KOPT-K1 (cell line): ENCODE measurements around the gene RELB.

Source experiments
- H3K27ac ChIP-seq: fragments of 200-600 bp; sonication (generic); 2 replicates; pipeline ENCODE4 v1.5.1; 2016; ENCODE audit warnings: antibody characterized with exemption, mild to moderate bottlenecking, low read depth, low read length; ENCODE audit not compliant: poor library complexity, severe bottlenecking
- H3K36me3 ChIP-seq: fragments of 200-600 bp; sonication (generic); 2 replicates; pipeline ENCODE4 v1.5.1; 2017; ENCODE audit warnings: antibody characterized with exemption, mild to moderate bottlenecking, low read length, moderate library complexity; ENCODE audit not compliant: insufficient read depth
- H3K9me3 ChIP-seq: fragments of 200-600 bp; sonication (generic); 2 replicates; pipeline ENCODE4 v1.5.1; 2017; ENCODE audit warnings: antibody characterized with exemption, low read length, mild to moderate bottlenecking; ENCODE audit not compliant: insufficient read depth, poor library complexity, severe bottlenecking

Gene RELB

DNA sequence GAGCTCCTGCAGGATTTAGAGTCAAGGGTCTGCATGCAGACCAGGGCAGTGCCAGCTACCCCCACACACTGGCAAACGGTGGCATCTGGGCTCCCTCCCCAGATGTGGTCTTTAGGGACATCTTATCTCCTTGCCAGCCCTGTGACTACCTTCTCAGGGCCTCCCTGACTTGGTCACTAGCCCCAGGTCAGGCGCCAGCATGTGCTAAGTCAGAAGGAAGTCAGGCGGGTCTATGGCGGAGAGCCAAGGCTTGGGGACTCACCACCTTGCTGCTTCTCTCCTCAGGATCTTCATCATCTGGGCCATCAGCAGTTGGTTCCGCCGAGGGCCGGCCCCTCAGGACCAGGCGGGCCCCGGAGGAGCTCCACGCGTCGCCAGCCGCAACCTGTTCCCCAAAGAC lies 28.5 kb upstream of the RELB start:
- Histone ChIP-seq H3K9me3 (no peaks in the 10 kb centered on the region), H3K36me3 (peaks cover 77% of the 10 kb centered on the region), H3K27ac (no peak overlapping the region)

- Histone ChIP-seq H3K27ac (no peak overlapping the region), H3K36me3 (peaks cover 76% of the 10 kb centered on the region), H3K9me3 (no peaks in the 10 kb centered on the region)
Observed at GRCh38 chr19:44973982-44974735, 27.1 kb upstream of the RELB start.

GRCh38 chr19:44974857-44975256 lies 26.4 kb upstream of the RELB start:
- no peaks in the 10 kb centered on the region for H3K9me3 ChIP-seq
- H3K27ac ChIP-seq, result no peak overlapping the region
- peaks cover 76% of the 10 kb centered on the region for H3K36me3 ChIP-seq

GRCh38 chr19:44975444-44975843 lies 25.8 kb upstream of the RELB start:
- Histone ChIP-seq H3K27ac (no peak overlapping the region), H3K36me3 (peaks cover 75% of the 10 kb centered on the region), H3K9me3 (no peaks in the 10 kb centered on the region)

- Histone ChIP-seq H3K36me3 (peaks cover 84% of the 10 kb centered on the region), H3K9me3 (no peaks in the 10 kb centered on the region), H3K27ac (no peak overlapping the region)
Observed at GRCh38 chr19:44984005-44984404, 17.3 kb upstream of the RELB start.

DNA sequence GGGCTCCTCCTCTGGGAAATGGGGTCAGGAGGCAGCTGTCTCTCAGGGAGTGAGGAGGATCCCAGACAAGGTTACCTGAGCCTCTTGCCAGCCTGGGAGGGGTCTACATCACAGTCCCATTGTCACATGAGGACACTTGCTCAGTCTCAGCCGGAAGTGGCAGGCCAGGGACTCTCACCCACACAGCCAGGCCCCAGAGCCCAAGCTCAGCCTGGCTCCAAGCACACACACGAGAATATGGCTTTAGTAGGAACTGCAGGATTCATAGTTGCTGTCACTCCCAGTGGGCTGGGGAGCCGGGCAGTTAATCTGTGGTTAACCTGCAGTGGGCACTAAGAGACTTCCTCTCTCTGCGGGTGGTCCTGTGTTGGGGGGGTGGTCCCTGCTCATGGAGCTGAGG lies 15.8 kb upstream of the RELB start:
- no peak overlapping the region for H3K27ac ChIP-seq
- peaks cover 83% of the 10 kb centered on the region for H3K36me3 ChIP-seq

DNA sequence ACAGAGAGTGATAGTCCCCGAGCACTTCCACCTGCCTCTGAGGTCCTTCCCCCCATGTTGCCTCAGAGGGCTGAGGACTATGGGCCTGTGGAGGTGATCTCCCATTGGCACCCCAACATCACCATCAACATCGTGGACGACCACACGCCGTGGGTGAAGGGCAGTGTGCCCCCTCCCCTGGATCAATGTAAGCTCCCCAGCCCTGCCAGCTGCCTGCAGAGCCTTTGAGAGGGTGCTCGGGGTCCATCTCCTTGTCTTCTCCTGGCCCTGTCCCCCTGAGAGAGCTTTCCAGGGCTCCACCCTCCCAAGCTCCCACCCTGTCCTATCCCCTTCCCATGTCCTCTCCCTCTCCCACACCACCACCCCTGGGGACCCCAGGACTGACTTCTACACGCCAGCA lies 14.9 kb upstream of the RELB start:
- Histone ChIP-seq H3K36me3 (peaks cover 93% of the 10 kb centered on the region), H3K27ac (no peak overlapping the region), H3K9me3 (no peaks in the 10 kb centered on the region)

More for the DNA sequence above, 15.8 kb upstream of the RELB start:
- no peaks in the 10 kb centered on the region for H3K9me3 ChIP-seq

DNA sequence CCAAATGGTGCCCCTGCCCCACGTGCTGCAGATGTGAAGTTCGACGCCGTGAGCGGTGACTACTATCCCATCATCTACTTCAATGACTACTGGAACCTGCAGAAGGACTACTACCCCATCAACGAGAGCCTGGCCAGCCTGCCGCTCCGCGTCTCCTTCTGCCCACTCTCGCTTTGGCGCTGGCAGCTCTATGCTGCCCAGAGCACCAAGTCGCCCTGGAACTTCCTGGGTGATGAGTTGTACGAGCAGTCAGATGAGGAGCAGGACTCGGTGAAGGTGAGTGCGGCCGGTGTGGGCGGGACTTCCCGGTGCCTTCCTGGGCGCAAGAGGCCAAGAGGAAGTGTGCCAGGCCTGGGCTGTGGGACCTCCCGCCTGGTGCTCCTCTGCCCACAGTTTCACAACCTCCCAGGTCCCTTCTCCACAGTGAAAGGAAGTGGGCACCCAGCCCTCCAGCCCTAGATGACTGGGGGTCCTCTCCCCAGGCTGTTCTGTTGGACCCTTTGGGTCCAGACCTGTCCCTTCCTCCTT lies 14.1 kb upstream of the RELB start:
- Histone ChIP-seq H3K9me3 (no peaks in the 10 kb centered on the region), H3K36me3 (peaks cover 93% of the 10 kb centered on the region), H3K27ac (no peak overlapping the region)

DNA sequence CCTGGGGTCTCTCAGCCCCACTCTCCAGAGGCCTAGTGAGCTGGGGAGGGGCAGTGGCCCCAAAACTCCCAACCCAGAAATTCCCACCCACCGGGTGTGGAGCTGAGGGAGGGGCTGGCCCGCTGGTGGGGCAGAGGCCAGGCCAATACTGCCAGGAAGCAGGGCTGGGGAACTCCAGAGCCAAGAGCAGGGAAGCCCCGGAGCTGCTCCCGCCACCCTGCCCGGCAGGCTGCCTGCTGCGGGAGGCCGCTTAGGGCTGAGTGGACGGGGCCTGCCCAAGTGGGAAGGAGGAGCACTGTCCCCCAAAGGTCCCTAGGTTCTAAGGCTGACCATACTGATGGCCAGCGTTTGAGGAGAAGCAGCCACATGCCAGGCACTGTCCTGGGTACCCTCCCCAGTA lies 13.0 kb upstream of the RELB start:
- Histone ChIP-seq H3K36me3 (peaks cover 92% of the 10 kb centered on the region), H3K27ac (no peak overlapping the region), H3K9me3 (no peaks in the 10 kb centered on the region)

DNA sequence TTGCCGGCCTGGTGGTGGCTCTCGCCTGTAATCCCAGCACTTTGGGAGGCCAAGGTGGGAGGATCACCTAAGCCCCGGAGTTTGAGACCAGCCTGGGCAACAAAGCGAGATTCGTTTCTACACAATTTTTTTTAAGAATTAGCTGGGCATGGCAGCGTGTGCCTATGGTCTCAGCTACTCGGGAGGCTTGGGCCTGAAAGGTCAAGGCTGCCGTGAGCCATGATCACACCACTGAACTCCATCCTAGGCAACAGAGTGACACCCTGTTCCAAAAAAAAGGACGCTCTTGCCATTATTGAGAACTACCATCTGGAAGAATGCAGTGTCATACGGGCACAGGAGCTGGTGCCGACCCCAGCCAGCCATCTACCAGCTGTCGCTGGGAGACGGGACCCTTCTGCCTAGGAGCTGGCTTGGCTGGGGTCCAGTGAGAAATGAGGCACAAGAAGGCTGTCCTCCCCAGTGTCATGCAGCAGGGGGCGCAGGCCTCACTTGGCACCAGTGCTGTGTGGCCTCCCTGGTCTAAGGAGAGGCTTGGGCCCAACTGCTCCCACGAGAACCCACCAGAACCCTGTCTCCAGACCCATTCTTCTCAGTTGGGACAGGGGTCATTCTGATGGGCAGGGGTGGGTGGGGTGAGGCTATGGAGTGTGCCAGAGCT lies 12.2 kb upstream of the RELB start:
- Histone ChIP-seq H3K9me3 (no peaks in the 10 kb centered on the region), H3K36me3 (peaks cover 94% of the 10 kb centered on the region), H3K27ac (no peak overlapping the region)

DNA sequence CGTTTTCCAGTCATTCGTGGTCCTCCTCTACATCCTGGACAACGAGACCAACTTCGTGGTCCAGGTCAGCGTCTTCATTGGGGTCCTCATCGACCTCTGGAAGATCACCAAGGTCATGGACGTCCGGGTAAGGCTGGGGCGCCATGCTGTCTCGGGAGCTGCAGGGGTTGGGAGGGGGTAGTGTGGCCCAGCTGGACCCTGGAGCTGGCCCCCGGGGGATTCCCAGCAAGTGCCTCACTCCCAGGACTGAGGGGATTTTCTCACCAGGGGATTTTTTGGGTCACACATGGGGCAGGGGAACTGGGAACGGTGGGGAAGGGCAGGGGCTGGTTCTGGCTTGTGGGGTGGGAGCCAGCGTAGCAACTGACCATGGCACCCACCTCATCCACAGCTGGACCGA lies 10.8 kb upstream of the RELB start:
- peaks cover 79% of the 10 kb centered on the region for H3K36me3 ChIP-seq
- H3K9me3 ChIP-seq, result no peaks in the 10 kb centered on the region
- no peak overlapping the region for H3K27ac ChIP-seq

- Histone ChIP-seq H3K27ac (no peak overlapping the region), H3K9me3 (no peaks in the 10 kb centered on the region), H3K36me3 (peaks cover 74% of the 10 kb centered on the region)
Observed at GRCh38 chr19:44990966-44991365, 10.3 kb upstream of the RELB start.

DNA sequence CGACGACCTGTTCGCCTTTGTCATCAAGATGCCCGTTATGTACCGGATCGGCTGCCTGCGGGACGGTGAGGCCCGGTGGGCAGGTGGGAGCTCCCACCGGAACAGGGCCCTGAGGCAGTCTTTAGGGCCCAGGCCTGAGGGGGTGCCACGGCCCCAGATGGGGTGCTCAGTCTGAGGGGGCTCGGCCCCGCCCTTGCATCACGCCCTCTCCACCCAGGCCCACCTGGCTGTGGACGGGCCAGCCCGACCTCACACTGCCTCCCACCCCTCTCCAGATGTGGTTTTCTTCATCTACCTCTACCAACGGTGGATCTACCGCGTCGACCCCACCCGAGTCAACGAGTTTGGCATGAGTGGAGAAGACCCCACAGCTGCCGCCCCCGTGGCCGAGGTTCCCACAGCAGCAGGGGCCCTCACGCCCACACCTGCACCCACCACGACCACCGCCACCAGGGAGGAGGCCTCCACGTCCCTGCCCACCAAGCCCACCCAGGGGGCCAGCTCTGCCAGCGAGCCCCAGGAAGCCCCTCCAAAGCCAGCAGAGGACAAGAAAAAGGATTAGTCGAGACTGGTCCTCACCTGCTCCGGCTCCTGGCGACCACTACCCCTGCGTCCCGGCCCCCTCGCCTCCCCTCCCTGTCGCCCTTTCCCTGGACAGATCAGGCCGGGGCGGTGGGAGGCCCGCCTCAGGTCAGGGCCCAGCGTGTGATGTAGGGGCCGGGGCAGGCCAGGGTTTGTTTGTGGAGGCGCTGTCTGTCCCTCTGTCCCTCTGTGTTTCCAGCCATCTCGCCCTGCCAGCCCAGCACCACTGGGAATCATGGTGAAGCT lies 8.7 kb upstream of the RELB start:
- Histone ChIP-seq H3K9me3 (no peaks in the 10 kb centered on the region), H3K36me3 (peaks cover 59% of the 10 kb centered on the region; the same call in 1 of the 2 replicates), H3K27ac (no peak overlapping the region)

- Histone ChIP-seq H3K27ac (no peak overlapping the region), H3K36me3 (peaks cover 49% of the 10 kb centered on the region; the same call in 1 of the 2 replicates), H3K9me3 (no peaks in the 10 kb centered on the region)
Observed at GRCh38 chr19:44993526-44993925, 7.7 kb upstream of the RELB start.

DNA sequence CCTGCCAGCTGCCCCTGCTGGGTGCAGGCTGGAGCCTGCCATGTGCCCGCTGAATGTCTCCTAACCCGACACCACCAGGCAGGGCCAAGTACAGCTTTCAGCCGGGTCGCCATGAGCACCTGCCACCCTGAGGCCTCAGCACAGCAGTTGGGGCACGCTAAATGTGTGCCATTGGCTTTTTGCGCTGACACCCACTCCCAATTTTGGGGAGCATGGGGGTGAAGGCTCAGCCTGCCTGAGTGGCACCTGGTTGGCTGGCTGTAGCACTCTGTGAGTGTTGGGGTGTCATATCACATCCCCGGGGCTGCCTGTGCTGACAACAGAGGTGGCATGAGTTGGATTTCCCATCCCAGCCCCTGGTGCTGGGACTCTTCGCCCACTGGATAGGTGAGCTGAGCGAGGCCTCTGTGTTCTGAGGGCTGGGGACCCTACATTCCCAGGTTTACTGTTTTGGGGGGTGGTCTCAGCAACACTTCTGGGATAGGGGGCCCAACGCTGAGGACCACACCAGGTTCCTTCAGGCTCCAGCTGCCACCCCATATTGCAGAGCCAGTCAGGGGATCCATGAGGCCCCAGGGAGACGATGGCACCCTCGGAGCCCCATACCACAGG lies 7.2 kb upstream of the RELB start:
- peaks cover 44% of the 10 kb centered on the region; the same call in 1 of the 2 replicates for H3K36me3 ChIP-seq
- H3K9me3 ChIP-seq, result no peaks in the 10 kb centered on the region
- no peak overlapping the region for H3K27ac ChIP-seq
